Ammon's horn (tissue), 1 donor: ENCODE data around the gene OR6X1.
"Not testable (repeated sequence)": the region's sequence is repeated elsewhere in the genome, so short reads cannot be mapped to it uniquely, and the experiment has no call there.

ENCODE experiments used
- DNase-seq: peaks from one replicate; pipeline ENCODE4 v3.0.0-alpha.2; 2016; ENCODE audit warnings: low spot score

Gene OR6X1

DNA sequence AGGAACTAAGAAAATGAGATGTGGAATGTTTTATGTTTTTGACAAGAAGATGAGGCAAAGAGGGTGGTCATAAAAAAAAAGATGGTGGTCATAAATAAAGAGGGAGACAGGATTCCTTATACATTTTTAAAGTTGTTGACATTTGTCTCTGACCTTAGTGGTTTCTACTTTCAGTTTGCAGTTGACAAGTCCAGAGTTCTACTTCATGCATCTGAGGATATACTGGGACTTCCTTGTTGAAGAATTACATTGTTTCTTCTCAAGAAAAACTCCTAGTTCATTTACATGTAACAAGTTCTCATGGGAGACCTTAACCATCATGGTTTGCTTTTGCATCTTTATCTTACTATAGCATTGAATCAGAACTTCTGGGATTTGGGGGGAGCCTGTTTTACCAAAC lies 1.2 kb downstream of the OR6X1 start:
- no peak for DNase-seq

DNA sequence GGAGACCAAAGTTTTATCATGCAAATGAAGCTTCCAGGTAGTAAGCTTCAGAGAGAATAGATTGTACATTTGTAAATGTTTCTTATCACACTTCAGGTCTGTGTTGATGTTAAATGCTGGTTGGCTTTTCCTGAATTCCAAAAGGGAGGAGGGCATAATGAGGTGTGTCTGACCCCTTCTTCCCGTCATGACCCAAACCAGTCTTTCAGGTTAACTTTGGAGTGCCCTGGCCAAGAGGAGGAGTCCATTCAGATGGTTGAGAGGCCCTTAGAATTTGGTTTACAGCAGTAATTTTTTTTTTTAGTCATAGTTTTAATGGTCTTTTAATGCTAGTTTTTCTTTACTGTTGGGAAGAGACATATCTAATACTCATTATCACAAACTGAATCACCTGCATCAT lies 2.5 kb downstream of the OR6X1 start:
- no peak for DNase-seq

DNA sequence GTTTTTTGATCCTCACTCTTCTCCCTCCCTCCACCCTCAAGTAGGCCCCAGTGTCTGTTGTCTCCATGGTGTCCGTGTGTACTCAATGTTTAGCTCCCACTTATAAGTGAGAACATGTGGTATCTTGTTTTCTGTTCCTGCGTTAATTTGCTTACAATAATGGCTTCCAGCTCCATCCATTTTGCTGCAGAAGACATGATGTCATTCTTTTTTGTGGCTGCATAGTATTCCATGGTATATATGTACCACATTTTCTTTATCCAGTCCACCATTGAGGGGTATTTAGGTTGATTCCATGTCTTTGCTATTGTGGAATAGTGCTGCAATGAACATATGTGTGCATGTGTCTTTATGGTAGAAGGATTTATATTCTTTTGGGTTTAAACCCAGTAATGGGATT lies 6.0 kb downstream of the OR6X1 start:
- DNase-seq: not testable (repeated sequence)

DNA sequence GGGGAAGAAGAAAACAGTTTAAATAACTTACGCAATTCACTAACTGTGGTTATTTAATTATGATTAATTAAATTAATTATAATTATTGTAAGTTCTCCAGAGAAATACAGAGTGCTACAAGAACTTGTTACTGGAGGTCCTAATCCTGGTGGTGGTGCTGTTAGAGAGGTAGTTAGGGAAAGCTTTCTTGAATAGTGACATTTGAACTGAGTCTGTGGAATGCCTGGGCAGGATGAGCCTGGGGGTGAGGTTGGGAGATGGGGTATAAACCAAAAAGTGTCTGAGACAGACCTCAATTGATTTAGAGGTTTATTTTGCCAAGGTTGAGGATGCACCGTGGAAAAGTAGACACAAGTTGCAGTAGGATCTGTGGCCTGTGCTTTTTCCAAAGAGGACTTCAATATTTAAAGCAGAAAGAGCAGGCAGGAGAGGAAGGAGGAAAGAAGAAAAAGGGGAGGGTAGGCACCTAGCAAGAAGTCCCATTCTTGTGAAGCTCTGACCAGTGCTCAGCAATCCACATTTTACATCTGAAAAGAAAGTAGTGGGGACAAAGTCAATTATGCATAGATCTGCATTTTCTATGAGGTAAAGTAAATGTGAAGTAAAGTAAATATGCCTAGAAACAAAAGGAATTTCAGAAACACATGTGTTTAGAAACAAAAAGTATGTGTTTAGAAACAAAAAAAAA lies 8.4 kb downstream of the OR6X1 start:
- no peak for DNase-seq

DNA sequence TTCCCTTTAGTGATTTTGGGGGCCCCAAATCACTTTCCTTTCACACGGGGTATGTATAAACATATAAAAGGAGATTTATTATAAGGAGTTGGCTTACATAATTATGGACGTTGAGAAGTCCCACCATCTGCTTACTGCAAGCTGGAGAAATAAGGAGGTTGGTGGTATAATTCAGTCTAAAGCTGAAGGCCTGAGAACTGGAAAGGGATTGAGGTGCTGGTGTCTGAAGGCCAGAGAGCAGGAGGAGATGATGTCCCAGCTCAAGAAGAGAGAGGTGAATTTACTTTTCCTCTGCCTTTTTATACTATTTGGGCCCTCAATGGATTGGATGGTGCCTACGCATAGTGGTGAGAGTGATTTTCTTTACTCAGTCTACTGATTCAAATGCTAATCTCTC lies 11.6 kb downstream of the OR6X1 start:
- DNase-seq: no peak

DNA sequence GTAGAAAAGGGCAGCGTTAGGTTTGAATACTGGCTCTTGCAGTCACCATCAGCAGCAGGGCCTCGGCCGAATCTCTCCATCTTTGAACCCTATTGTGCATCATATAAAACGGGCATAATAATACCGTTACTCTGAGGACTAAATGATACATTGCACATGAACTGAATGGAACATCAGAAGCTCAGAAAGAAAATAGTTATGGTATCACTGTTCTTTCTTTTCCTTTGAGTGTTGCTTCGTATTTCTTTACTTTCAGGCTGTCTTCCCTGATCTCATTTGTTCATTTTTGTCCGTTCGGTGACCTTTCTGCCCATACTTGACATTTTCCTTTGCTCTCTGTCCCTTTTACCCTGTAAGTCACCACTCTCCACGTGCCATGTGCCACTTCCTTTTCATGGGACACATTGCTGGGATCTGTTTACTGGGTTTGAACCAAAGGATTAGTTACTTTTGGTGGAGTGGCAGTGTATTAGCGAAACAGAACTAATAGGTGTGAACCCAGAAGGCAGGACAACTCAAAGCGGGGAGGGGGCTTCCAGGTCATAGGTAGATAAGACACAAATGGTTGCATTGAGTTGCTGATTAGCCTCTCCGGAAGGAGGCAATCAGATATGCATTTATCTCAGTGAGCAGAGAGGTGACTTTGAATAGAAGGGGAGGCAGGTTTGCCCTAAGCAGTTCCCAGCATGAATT lies 12.1 kb downstream of the OR6X1 start:
- DNase-seq: peak; percentile 29

DNA sequence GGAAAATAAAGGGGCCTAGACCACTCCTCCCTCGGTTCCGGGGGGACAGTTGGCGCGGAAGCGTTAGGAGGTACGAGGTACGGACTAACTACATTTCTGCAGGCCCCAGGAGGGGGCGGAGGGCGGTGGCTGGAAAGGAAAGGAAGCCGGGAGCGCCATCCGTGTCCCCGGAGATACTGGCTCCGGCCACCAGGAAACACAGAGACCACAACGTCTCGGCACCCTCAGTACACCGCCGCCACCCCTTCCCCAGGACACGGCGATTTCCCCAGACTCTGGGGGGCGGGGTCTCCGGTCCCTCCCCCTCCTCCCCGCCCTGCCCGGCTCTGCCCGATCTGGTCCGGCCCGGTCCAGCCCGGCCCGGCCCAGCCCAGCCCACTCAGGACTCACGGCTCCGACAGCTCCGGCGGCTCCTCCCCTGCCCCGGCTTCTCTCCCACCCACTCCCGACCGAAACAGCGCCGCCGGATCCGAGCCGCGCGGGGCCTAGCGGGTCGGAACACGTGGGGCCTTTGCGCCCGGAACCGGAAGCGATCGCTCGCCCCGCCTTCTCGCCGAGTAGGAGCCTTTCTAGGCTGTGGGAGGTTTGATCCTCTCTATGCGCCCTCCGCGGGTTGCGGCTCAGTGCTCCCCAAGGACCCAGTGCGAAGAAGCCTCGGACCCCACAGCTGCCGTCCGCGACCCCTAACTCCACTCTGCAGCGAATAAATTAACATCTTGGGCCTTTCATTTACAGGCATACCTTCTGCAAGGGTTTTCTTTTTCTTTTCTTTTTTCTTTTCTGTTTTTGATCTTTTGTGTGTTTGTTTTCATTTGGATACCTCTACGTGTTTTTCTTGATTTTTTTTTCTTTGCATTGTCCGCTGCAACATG lies 12.9 kb downstream of the OR6X1 start, which contains the start of gene ZNF202:
TSS of gene ZNF202 (minus strand) at position 502 of the 872 bp plus-strand sequence. CDS start 10,772 bp downstream, outside the sequence.
- DNase-seq: peak; percentile 96

DNA sequence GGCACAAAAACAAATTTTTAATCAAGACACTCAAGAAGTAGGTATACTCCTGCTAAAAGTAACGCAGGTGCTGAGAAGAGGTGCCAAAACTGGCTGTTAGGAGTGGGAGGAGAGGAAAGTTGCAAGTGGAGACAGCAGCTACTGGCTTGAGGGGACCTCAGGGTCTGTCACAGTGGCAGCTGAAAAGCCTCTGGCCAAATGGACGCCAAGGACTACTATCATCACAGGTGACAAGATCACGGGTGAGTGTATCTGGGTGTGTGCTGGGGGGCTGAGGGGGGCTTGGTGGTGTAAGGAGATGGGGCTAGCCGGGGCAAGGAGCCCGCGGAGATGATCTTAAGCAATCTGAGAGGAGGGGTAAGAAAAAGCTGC lies 13.5 kb downstream of the OR6X1 start:
- DNase-seq: no peak

DNA sequence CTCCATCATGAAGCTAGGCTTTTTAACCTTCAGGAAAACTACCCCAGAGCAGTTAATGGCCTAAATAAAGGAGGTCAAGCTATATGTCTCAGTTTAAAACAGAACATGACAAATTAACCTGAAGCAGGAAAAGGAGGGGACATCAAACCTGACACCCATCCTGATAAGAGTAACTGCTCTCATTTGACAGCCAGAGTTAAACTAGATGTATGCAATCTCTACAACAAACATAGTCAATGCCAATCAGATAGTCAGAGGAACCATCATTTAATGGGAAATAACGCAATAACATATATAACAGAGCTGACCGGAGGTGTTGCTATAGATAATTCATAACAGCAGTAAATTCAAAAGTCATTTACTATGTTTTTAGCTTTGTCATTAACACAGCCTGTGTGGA lies 15.9 kb downstream of the OR6X1 start:
- DNase-seq: no peak

DNA sequence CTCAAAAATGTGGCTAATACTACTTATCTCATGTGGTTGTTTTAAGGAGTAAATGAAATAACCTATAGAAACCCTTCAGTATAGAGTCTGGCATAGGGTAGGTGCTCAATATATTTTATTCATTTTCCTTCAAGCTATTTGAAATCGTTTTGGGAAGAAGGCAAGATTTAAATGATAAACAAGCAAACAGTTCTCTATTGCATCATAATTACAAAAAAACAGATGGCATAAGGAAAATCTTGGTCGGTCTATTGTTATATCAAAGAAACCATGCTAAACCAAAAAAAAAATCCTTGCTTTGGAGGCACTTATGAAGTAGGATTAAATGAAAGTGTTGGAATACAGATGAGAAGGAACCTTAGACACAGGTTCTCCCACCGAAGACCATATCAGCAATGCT lies 17.5 kb downstream of the OR6X1 start:
- no peak for DNase-seq

DNA sequence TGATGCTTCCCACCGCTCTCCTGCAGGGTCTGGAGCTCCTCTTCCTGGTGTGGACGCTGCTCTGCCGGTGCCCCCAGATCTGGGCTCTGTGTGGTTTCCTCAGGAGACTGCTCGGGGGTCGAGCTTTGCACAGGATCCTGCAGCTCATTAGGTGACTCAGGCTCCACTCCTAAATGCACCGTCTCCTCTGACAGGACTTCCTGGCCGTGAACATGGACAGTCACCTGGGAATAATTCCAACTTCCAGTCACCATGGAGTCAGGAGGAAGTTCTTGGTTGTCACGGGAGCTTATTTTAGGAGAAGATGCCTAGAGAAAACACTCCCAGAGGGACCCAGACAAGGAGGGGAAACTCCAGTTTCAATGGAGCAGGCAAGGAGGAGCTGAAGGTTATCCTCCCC lies 24.7 kb downstream of the OR6X1 start:
- no peak for DNase-seq

DNA sequence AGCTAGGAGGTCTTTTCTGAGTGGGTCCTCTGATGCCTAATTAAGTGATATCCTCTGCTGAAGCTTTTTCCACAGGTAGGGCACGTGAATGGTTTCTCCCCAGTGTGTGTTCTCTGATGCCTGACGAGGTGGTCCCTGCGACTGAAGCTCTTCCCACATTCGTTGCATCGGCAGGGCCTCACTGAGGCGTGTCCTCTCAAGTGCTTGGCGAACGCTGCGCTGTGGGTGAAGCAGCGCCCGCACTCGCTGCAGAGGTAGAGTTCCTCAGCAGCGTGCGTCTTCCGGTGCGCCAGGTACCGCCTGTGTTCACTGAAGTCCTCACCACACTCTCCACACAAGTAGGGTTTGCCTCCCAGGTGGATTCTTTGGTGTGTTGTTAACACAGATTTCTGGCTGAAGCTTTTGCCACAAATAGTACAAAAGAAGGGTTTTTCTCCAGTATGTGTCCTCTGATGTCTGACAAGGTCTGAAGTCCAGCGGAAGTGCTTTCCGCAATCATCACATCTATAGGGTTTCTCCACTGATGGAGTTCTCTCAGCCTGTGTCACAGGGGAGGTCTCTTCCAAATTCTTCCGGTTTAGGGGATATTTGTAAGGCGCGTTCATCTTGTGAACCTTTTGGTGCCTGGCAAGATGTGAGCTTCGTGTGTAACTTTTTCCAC lies 28.2 kb downstream of the OR6X1 start:
- no peak for DNase-seq

DNA sequence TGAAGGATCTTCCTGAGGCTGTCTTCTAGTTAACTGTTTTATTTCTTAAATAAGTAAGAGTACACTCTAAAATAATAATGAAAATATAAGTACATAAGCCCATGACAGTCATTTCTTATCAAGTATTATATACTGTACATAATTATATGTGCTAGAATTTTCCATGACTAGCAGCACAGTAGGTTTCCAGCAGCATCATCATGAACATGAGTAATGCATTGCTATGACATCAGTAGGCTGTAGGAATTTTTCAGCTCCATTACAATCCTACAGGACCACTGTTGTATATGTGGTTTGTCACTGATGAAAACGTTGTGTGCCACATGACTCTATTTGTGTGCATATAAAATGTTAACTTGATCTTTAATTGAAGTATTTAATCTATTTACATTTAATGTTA lies 34.9 kb downstream of the OR6X1 start:
- DNase-seq: no peak

DNA sequence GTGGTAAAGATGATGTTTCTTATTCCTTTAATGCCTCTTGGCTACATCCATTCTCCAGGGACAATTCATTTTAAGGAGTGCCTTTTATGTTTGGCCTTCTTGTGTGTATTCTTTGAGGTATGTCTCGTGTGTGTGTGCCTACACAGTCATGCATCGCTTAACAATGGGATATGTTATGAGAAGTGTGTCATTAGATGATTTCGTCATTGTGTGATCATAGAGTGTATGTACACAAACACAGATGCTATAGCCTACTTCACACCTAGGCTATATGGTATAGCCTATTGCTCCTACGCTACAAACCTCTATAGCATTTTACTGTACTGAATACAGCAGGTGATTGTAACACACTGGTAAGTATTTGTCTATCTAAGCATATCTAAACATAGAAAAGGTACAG lies 35.8 kb downstream of the OR6X1 start:
- DNase-seq: no peak

DNA sequence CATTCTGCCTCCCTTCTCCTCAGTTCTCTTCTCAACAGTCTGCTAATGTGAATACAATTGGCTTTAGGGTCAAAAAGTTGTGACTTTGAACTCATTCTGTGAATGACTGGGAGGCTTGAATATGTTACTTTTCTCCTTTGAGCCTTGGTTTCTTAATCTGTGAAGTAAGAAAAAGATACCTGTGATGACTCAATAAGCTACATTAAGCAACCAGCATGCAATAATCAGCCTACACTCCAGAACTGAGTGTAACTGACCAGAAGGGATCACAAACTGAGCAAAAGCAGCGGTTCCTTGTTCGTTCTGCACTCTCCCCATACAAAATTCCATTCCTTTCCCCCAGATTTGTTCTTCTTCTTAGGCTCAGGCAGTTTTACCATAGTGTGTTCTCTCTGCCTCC lies 36.3 kb downstream of the OR6X1 start:
- DNase-seq: no peak

DNA sequence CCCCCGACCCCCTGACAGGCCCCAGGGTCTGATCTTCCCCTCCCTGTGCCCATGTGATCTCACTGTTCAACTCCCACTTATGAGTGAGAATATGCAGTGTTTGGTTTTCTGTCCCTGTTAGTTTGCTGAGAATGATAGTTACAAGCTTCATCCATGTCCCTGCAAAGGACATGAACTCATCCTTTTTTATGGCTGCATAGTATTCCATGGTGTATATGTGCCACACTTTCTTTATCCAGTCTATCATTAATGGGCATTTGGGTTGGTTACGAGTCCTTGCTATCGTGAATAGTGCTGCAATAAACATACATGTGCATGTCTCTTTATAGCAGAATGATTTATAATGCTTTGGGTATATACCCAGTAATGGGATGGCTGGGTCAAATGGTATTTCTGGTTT lies 41.7 kb downstream of the OR6X1 start:
- not testable (repeated sequence) for DNase-seq

DNA sequence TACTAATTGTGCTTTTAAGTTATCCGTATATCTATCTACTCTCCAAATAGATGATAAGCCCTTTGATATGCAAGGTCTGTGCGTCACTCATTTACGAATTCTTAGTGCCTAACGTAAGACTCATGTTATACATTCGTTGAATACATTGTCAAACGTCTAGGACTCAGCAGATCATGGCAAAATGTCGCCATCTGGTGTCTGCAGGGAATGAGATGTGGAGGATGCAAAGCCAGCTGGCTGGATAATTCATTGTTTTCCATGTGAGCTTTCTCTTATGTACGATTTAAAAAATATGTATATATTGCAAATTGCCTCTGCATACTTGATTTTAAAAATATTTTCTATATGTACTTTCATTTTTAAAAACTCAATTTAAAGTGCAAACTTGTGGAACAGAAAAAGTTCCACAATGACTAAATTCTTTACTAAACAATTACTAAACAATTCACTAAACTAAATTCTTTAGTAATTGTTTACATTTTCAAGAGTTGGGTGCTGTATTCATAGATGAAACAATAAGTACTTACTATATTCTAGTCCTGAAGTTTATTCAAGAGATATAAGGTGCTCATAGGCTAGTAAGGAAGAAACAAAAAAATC lies 46.6 kb downstream of the OR6X1 start:
- peak; percentile 82 for DNase-seq

DNA sequence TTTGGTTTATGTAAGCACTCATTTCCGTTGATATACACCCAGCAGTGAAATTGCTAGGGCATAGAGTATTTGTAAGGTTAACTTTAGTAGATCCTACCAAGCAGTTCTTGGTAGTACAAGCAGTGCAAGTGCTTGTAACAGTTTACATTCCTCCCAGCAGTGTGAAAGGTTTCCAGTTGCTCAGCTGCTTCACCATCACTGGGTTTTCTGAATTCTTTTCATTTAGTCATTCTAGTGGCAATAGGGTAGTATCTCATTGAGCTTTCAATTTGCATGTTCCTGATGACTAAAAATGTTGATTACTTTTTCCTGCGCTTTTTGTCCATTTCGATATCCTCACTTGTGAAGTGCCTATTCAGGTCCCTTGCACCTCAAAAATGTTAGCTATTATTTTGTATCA lies 47.1 kb downstream of the OR6X1 start:
- DNase-seq: no peak

DNA sequence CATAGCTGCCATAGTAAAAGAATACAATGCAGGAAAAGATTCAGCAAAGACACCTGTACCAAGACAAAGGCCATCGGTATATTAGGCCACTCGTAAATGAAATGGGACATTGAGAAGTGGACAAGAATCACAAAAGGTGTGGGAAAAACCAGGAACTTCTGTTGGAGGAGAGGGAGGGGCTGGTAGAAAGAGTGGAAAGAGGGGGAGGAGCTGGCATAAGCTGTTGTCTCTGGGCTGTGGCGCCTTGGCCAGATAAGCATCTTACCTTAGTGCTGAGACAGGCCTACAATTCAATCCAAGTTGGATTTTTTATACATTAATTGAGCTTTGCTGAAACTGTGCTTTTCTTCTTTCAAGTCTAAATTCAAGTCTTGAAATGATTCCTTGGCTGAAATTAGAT lies 50.0 kb downstream of the OR6X1 start:
- DNase-seq: no peak
